Naive thymus-derived CD4-positive, alpha-beta T cell (primary cell): ENCODE measurements around the gene DDX17. TPM values are rescaled to one million over a fixed set of nuclear protein-coding genes. Genes with fewer than 3 reads are reported as not detected.

Source experiments
- ATAC-seq: fragments of 150-1000 bp; cut with Tn5 transposase; 2 replicates; pipeline ENCODE4 v1.10.0; 2021; ENCODE audit warnings: mild to moderate bottlenecking, moderate library complexity
- CTCF ChIA-PET: fragments of 350-600 bp; sonication (Branson Sonifier 250); formaldehyde crosslinking; loops from one replicate; lab custom pipeline; 2021; ENCODE audit warnings: antibody characterized with exemption; lab: Charles Lee
- POLR2A ChIA-PET: fragments of 350-600 bp; sonication (Branson Sonifier 250); formaldehyde crosslinking; loops from one replicate; lab custom pipeline; 2021; ENCODE audit warnings: antibody characterized with exemption, inconsistent platforms; lab: Charles Lee
- DNase-seq, 9 donors: peaks; one replicate each; pipeline versions ENCODE4 v3.0.0 to v3.0.0-alpha.2; 2020 to 2022; ENCODE audit warnings: mixed read lengths in 1 of 9
- H3K27ac ChIP-seq: one replicate; pipeline ENCODE4 v1.7.0; 2013; ENCODE audit warnings: mild to moderate bottlenecking, low read depth, low read length, moderate library complexity
- H3K27me3 ChIP-seq, 2 donors: one replicate each; pipeline ENCODE4 v1.7.0; 2013; ENCODE audit warnings: low read length in 2 of 2, mild to moderate bottlenecking in 2 of 2, moderate library complexity in 2 of 2; ENCODE audit not compliant: control insufficient read depth in 2 of 2, insufficient read depth in 2 of 2
- H3K36me3 ChIP-seq, 3 experiments: 1 replicate in 2 of 3; 2 replicates in 1 of 3; pipeline ENCODE4 v1.7.0; 2013; ENCODE audit warnings: low read length in 3 of 3, mild to moderate bottlenecking in 3 of 3, moderate library complexity in 1 of 3; ENCODE audit not compliant: insufficient read depth in 3 of 3, control insufficient read depth in 2 of 3
- H3K4me1 ChIP-seq, 2 donors: one replicate each; pipeline ENCODE4 v1.7.0; 2013; ENCODE audit warnings: low read length in 2 of 2, mild to moderate bottlenecking in 2 of 2, moderate library complexity in 1 of 2; ENCODE audit not compliant: control insufficient read depth in 2 of 2, insufficient read depth in 2 of 2
- H3K4me3 ChIP-seq: 2 replicates; pipeline ENCODE4 v1.7.0; 2013; ENCODE audit warnings: mild to moderate bottlenecking, low read length
- H3K9me3 ChIP-seq, 3 experiments: 1 replicate in 2 of 3; 2 replicates in 1 of 3; pipeline ENCODE4 v1.7.0; 2013; ENCODE audit warnings: low read length in 3 of 3; ENCODE audit not compliant: control insufficient read depth in 2 of 3
- H3K27ac Mint-ChIP-seq, 9 donors: one replicate each; pipeline ENCODE4 v1.8.0; 2020 to 2022; ENCODE audit warnings: mixed read lengths in 9 of 9, mild to moderate bottlenecking in 8 of 9, moderate library complexity in 5 of 9, inconsistent platforms in 2 of 9
- H3K27me3 Mint-ChIP-seq, 5 donors: one replicate each; pipeline ENCODE4 v1.8.0; 2021 to 2022; ENCODE audit warnings: mixed read lengths in 5 of 5, mild to moderate bottlenecking in 1 of 5
- H3K36me3 Mint-ChIP-seq, 5 donors: one replicate each; pipeline ENCODE4 v1.8.0; 2020 to 2022; ENCODE audit warnings: mixed read lengths in 5 of 5, mild to moderate bottlenecking in 3 of 5, inconsistent platforms in 1 of 5
- H3K4me1 Mint-ChIP-seq, 7 donors: one replicate each; pipeline ENCODE4 v1.8.0; 2020 to 2022; ENCODE audit warnings: mixed read lengths in 7 of 7, mild to moderate bottlenecking in 3 of 7, inconsistent platforms in 1 of 7
- H3K4me3 Mint-ChIP-seq, 10 donors: one replicate each; pipeline ENCODE4 v1.8.0; 2020 to 2022; ENCODE audit warnings: mild to moderate bottlenecking in 10 of 10, mixed read lengths in 10 of 10, moderate library complexity in 6 of 10, inconsistent platforms in 2 of 10
- H3K9me3 Mint-ChIP-seq, 11 donors: one replicate each; pipeline ENCODE4 v1.8.0; 2020 to 2022; ENCODE audit warnings: mixed read lengths in 11 of 11, mild to moderate bottlenecking in 4 of 11, inconsistent platforms in 1 of 11, moderate library complexity in 1 of 11
- intact Hi-C, 2 donors: fragments of 100-400 bp; cut with micrococcal nuclease; formaldehyde crosslinking; loops; one replicate each; pipeline ENCODE4 v1.15.1; 2023
- polyA plus RNA-seq, 2 donors: library from polyadenylated mRNA; unstranded; fragments of 300-500 nt; fragmentation: Illumina TruSeq; gene quantifications; one replicate each; pipeline ENCODE4 v1.2.3, GENCODE V29; 2021
- total RNA-seq, 6 experiments: library from RNA in 5 of 6; stranded (reverse) in 5 of 6; gene quantifications; 1 replicate in 5 of 6; 2 replicates in 1 of 6; pipeline ENCODE4 v1.2.3 and lab custom pipeline; 2021 to 2026

The DDX17 gene
- total and polyA plus RNA-seq, 7 experiments from 2014 or later, result 37.7 to 1,097 (median 652) TPM

DNA sequence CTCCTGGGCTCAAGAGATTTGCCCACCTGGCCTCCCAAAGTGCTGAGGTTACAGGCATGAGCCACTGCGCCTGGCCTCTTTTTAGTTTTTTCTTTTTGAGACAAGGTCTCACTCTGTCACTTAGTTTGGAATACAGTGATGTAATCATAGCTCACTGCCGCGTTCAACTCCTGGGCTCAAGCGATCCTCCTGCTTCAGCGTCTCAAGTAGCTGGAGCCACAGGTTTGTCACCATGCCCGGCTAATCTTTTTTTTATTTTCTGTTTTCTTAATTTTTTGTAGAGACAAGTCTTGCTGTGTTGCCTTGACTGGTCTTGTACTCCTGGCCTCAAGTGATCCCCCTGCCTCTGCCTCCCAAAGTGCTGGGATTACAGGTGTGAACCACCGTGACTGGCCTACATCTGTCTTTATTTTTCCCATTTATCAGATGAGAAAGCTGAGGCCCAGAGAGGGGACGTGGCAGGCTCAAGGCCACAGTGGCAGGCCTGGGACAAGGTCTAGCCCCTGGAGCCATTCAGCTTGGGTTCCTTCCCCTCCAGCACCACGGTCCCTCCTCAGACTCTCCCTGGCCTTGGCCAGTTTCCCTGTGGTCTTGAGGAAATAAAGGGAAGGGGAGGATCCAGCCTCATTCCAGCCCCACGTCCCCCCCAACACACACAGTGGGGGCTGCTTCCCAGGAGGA lies 41.0 kb downstream of the DDX17 start:
- no peaks in the 10 kb centered on the region for H3K9me3 Mint-ChIP-seq
- H3K36me3 Mint-ChIP-seq, result no peaks in the 10 kb centered on the region
- DNase-seq (no peak), ATAC-seq (no peak)
- H3K4me3 Mint-ChIP-seq, result no peak overlapping the region
- peaks cover 0 to 14% of the 10 kb centered on the region in 2 donors for H3K27me3 ChIP-seq
- peaks cover 0 to 10% of the 10 kb centered on the region in 2 donors for H3K4me1 ChIP-seq
- ChIA-PET CTCF (no interaction called here), POLR2A (no interaction called here)
- H3K4me1 Mint-ChIP-seq, result peaks cover 0 to 24% (median 16%) of the 10 kb centered on the region in 7 donors
- H3K27me3 Mint-ChIP-seq, result peaks cover 32 to 76% (median 55%) of the 10 kb centered on the region in 5 donors
- H3K36me3 ChIP-seq, result no peaks in the 10 kb centered on the region
- H3K4me3 ChIP-seq, result no peak overlapping the region
- H3K9me3 ChIP-seq, result no peaks in the 10 kb centered on the region
- intact Hi-C loops, result no loop called here
- H3K27ac Mint-ChIP-seq, result no peak overlapping the region
- H3K27ac ChIP-seq, result no peak overlapping the region

DNA sequence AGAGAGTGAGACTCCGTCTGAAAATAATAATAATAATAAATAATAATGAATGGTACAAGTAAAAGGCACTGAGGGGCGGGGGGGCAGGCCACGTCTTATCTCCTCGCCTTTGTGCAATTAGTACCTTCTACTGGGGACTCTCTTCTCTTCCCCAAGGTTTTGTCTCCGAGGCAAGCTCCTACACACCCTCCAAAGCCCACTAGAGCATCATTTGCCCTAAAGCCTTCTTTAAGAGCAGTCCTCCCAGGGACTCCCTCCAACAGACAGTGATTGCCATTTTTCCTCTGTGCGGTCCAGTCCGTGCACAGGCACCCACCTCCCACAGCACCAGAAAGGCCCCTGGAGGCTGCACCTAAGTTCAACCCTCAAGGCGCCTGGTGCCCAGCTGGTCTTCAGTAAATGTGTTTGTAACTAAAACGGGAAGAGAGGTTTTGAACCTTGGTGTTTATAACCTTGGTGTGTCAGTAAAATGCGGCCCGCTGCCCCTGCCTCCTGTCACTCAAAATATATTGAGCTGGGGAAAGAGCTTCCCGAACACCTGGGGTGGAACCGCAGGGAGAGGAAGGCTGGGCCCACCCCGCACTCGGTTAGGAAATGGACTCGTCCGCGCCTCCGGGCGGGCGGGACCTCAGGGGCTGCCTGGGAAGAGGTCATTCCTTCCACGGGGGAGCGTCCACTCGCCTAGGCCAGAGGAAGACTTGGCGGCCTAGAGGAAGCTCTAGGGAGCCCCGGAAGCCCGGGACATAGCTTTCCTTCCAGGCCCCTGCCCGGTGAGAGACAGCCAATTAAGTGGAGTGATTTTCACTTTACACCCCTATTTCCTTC lies 42.9 kb downstream of the DDX17 start:
- Histone ChIP-seq H3K4me1 (peaks cover 0 to 10% of the 10 kb centered on the region in 2 donors), H3K4me3 (no peak overlapping the region), H3K36me3 (no peaks in the 10 kb centered on the region), H3K27me3 (peaks cover 0 to 17% of the 10 kb centered on the region in 2 donors), H3K27ac (no peak overlapping the region), H3K9me3 (no peaks in the 10 kb centered on the region)
- intact Hi-C loops, result no loop called here
- Mint-ChIP-seq H3K36me3 (no peaks in the 10 kb centered on the region), H3K4me1 (peaks cover 0 to 22% (median 16%) of the 10 kb centered on the region in 7 donors), H3K9me3 (no peaks in the 10 kb centered on the region), H3K4me3 (no peak overlapping the region), H3K27me3 (peaks cover 40 to 86% (median 67%) of the 10 kb centered on the region in 5 donors), H3K27ac (no peak overlapping the region)
- ChIA-PET CTCF (no interaction called here), POLR2A (interaction anchor here (0.9 kb wide), 1 partner anchor 8 kb away, joined by 3 read pairs; no protein-coding TSS in a partner anchor)
- ATAC-seq (no peak), DNase-seq (no peak)

DNA sequence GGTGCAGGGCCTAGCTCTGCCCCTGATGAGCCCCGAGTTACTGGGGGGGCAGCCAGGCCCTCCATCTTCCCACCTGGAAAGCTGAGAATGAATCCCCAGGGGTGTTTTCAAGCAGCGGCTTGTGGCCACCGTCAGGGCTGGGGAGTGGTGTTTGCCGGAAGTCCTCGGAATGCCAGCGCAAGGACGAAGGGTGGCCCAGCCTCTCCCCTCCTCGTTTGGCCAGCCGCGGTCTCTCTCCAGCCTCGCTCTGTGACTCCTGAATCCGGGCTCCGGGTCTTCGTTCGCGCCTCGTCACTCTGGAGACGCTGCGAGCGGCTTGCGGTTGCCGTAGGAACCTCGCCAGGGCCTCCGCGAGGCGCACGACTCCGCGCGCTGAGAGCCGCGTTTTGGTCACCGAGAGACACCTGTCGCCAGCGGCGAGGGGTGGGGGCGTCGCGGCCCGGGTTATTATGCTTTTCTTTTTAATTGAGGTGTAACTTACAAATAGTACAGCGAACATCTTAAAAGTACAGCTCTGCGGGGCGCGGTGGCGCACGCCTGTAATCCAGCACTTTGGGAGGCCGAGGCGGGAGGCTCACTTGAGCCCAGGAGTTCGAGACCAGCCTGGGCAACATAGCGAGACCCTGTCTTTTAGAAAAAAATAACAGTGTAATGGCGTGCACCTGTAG lies 44.6 kb downstream of the DDX17 start:
- peak in 7 of 9 donors; percentile 28 to 68 (median 32) for DNase-seq
- Histone ChIP-seq H3K9me3 (no peaks in the 10 kb centered on the region), H3K36me3 (no peaks in the 10 kb centered on the region), H3K27ac (no peak overlapping the region), H3K4me1 (peaks cover 0 to 8% of the 10 kb centered on the region in 2 donors), H3K27me3 (peaks cover 3 to 8% of the 10 kb centered on the region in 2 donors), H3K4me3 (no peak overlapping the region)
- H3K36me3 Mint-ChIP-seq, result peaks cover 0 to 3% (median 0%) of the 10 kb centered on the region in 5 donors
- ATAC-seq, result peak; percentile 70
- peaks cover 51 to 91% (median 71%) of the 10 kb centered on the region in 5 donors for H3K27me3 Mint-ChIP-seq
- no peak overlapping the region for H3K27ac Mint-ChIP-seq
- CTCF ChIA-PET, result interaction anchor here (0.6 kb wide), 1 partner anchor 598 kb away, joined by 7 read pairs; no protein-coding TSS in a partner anchor
- peak overlapping the region in 4 of 10 donors; percentile 24 to 47 (median 28) for H3K4me3 Mint-ChIP-seq
- peaks cover 3 to 17% (median 11%) of the 10 kb centered on the region in 7 donors for H3K4me1 Mint-ChIP-seq
- peaks cover 0 to 3% (median 0%) of the 10 kb centered on the region in 11 donors for H3K9me3 Mint-ChIP-seq
- intact Hi-C loops, result no loop called here
- POLR2A ChIA-PET, result no interaction called here

DNA sequence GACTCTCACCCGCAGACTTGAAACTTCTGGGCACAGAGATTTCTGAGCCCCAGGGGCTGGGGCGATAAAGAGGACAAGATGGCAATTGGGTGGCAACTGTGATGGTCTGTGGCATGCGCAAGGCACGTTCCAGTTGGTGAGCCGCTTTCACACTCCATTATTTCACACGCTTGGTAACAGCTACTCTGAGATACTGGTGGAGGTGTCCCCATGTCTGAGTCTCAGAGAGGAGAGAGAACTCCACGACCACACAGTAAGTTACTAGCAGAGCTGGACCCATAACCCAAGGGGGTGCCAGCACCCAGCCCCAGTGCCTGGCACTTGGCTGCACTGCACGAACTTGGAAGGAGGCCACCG lies 45.1 kb downstream of the DDX17 start:
- intact Hi-C loops, result no loop called here
- peak; percentile 22 for ATAC-seq
- ChIA-PET POLR2A (no interaction called here), CTCF (no interaction called here)
- H3K27ac ChIP-seq, result no peak overlapping the region
- Mint-ChIP-seq H3K27ac (no peak overlapping the region), H3K36me3 (peaks cover 0 to 3% (median 0%) of the 10 kb centered on the region in 5 donors), H3K4me3 (peak overlapping the region in 1 of 10 donors; percentile 13), H3K27me3 (peaks cover 55 to 91% (median 71%) of the 10 kb centered on the region in 5 donors), H3K9me3 (peaks cover 0 to 3% (median 0%) of the 10 kb centered on the region in 11 donors), H3K4me1 (peaks cover 5 to 21% (median 15%) of the 10 kb centered on the region in 7 donors)
- H3K4me1 ChIP-seq, result peaks cover 0 to 8% of the 10 kb centered on the region in 2 donors
- H3K9me3 ChIP-seq, result no peaks in the 10 kb centered on the region
- H3K36me3 ChIP-seq, result no peaks in the 10 kb centered on the region
- H3K4me3 ChIP-seq, result no peak overlapping the region
- no peak for DNase-seq
- H3K27me3 ChIP-seq, result peaks cover 7 to 8% of the 10 kb centered on the region in 2 donors

DNA sequence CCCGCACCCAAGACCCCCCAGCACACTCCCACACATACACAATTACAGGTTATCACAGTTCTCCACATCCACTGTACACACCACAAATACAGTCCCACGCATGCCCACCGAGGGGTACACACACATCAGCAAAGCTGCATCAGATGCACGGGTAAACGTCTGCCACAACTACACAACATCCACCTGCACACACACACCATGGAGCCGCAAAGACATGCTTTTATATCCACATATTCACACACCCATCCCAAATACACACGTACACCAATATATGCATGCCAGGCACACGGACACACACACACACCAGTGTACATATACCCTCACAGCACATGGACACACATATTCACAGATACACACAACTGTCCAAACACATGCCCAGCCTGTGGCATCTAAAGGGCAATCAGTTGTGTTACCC lies 45.7 kb downstream of the DDX17 start:
- ATAC-seq (no peak), DNase-seq (no peak)
- Mint-ChIP-seq H3K9me3 (peaks cover 0 to 3% (median 0%) of the 10 kb centered on the region in 11 donors), H3K27ac (no peak overlapping the region), H3K27me3 (peaks cover 55 to 86% (median 72%) of the 10 kb centered on the region in 5 donors), H3K36me3 (peaks cover 0 to 3% (median 0%) of the 10 kb centered on the region in 5 donors), H3K4me1 (peaks cover 5 to 21% (median 15%) of the 10 kb centered on the region in 7 donors), H3K4me3 (peak overlapping the region in 1 of 10 donors; percentile 15)
- intact Hi-C loops, result no loop called here
- Histone ChIP-seq H3K27me3 (peaks cover 7 to 8% of the 10 kb centered on the region in 2 donors), H3K4me3 (no peak overlapping the region), H3K4me1 (peaks cover 0 to 8% of the 10 kb centered on the region in 2 donors), H3K9me3 (no peaks in the 10 kb centered on the region), H3K27ac (no peak overlapping the region), H3K36me3 (no peaks in the 10 kb centered on the region)
- POLR2A ChIA-PET, result no interaction called here
- CTCF ChIA-PET, result no interaction called here
